Activated T-cell treated with anti-CD3 and anti-CD28 coated beads for 1 hour (primary cell): ENCODE data around the gene CDH11.

ENCODE experiments used
- DNase-seq: peaks from one replicate; pipeline ENCODE4 v3.0.0-alpha.2; 2020; ENCODE audit warnings: low read depth

The CDH11 gene

GRCh38 chr16:65121870-65122723 is at the start of gene CDH11:
Gene CDH11, minus strand, starts transcription at chr16:65122063. Its CDS starts 117,194 bp downstream, at chr16:65004869.
- no peak for DNase-seq

GRCh38 chr16:65154321-65154720 is 32.5 kb upstream of the CDH11 start:
- no peak for DNase-seq

GRCh38 chr16:65153365-65154105 is 31.7 kb upstream of the CDH11 start:
- no peak for DNase-seq

GRCh38 chr16:65148804-65149203 is 26.9 kb upstream of the CDH11 start:
- DNase-seq, result no peak

GRCh38 chr16:65142276-65142675 is 20.4 kb upstream of the CDH11 start:
- DNase-seq, result no peak

- no peak for DNase-seq
Observed at GRCh38 chr16:65136681-65137080, 14.8 kb upstream of the CDH11 start.

- DNase-seq, result no peak
Observed at GRCh38 chr16:65126845-65127624, 5.2 kb upstream of the CDH11 start.

GRCh38 chr16:65125871-65126270 is 4.0 kb upstream of the CDH11 start:
- DNase-seq, result no peak

- no peak for DNase-seq
Observed at GRCh38 chr16:65125322-65125721, 3.5 kb upstream of the CDH11 start.

GRCh38 chr16:65124596-65124995 is 2.7 kb upstream of the CDH11 start:
- DNase-seq, result no peak

- DNase-seq, result no peak
Observed at GRCh38 chr16:65124212-65124548, 2.3 kb upstream of the CDH11 start.

- no peak for DNase-seq
Observed at GRCh38 chr16:65123396-65124211, 1.7 kb upstream of the CDH11 start.

- no peak for DNase-seq
Observed at GRCh38 chr16:65122724-65123395, 997 bp upstream of the CDH11 start.

GRCh38 chr16:65120831-65121721 is 787 bp downstream of the CDH11 start:
- no peak for DNase-seq

GRCh38 chr16:65120461-65120830 is 1.4 kb downstream of the CDH11 start:
- no peak for DNase-seq

- DNase-seq, result no peak
Observed at GRCh38 chr16:65119901-65120401, 1.9 kb downstream of the CDH11 start.

GRCh38 chr16:65119435-65119834 is 2.4 kb downstream of the CDH11 start:
- no peak for DNase-seq

GRCh38 chr16:65118871-65119270 is 3.0 kb downstream of the CDH11 start:
- DNase-seq, result no peak

- no peak for DNase-seq
Observed at GRCh38 chr16:65117811-65118448, 3.9 kb downstream of the CDH11 start.
